ENCODE results near the gene PPP1CC.

PPP1CC gene

DNA sequence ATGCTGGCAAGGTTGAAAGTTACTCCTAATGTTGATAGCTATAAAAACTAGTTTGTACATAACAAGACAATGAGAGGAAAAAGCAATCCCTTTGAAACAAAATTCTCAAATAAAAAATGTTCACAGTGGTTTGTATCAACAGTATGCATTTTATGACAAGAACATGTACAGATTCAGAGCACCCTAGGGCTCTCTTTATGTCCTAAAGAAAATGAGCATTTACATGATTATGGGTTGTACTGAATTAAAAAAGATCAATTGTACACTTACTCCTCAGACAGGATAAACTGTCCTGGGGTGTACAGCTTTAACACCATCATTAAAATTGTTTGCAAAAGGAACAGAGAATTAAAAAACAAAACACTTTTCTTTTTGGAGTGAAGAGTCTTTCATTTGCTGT lies 22.2 kb downstream of the PPP1CC start:
- no peak for DNase-seq

DNA sequence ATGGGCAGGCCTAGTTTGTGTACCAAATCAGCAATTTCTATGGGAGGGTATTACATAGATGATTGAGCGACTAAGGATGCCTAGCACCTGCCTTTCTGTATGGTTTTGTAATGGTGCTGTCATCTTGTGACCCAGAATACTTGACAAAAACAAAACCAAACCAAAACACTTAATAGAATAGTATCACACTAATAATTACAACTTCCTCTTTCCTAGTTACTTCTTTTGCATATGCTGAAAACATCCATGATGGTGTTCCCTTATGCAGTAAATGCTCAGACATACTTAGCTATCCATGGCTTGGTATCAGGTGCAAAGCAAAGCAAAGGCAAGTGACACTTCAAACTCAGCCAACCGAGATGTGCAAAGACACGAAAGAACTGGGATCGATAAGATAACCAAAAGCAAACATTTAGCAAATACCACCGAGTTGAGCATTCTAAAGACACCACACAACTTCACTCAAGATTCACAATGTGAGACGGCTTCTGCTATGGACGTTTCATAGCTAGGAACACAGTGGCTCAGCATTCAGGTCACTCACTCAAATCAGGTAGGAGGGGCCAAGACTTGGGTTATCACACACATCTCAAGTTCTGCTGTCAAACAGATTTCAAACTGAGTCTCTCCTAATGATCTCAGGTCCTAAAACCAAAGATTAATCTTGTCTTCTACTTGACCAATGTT lies 24.3 kb downstream of the PPP1CC start:
- DNase-seq: no peak

GRCh38 chr12:110717037-110717436 lies 25.7 kb downstream of the PPP1CC start:
- no peak for DNase-seq

DNA sequence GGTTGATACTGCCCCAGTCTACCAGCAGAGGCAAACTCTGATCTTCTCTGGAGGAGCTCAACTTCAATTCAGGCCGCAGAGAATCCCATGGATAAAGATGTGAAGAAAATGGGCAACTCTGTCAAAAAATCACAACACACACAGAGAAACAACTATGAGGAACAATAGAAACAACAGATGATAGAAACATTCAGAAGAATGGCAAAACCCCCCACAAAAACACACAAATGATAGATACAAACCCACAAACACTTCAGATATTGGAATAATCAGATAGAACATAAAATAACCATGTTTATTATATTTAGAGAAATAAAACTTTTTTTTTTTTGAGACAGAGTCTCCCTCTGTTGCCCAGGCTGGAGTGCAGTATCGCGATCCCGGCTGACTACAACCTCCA lies 33.8 kb downstream of the PPP1CC start:
- DNase-seq: no peak

GRCh38 chr12:110705309-110705708 lies 37.4 kb downstream of the PPP1CC start:
- no peak for DNase-seq

DNA sequence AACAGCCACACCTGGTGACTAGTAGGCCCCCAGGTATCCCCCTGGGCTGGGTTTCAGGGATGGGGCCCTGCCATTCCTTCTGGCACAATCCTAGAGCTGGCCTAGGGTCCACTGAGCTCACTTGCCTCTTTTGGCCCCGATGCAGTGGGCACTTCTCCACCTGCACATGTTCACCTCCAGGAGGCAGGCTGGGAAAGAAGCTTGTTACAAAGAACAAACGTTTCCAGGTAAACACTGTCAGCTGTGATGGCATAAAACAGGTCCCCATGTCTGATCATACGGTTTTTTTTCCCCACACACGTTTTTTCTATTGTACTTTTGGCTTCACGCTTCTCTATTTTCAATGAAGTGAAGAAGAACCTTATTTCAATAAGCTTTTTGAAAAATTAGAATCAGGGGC lies 37.9 kb downstream of the PPP1CC start:
- no peak for DNase-seq

DNA sequence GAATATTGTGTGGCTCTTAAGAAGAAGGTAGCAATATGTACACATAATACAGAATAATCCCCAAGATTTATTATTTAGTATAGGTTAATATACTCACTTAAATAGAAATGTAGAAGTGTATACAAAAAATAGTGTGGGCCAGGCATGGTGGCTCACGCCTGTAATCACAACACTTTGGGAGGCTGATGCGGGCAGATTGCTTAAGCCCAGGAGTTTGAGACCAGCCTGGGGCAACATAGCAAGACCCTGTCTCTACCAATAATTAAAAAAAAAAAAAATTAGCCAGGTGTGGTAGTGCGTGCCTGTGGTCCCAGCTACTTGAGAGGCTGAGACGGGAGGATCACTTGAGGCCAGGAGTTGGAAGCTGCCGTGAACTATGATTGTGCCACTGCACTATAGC lies 38.5 kb downstream of the PPP1CC start:
- DNase-seq: no peak

DNA sequence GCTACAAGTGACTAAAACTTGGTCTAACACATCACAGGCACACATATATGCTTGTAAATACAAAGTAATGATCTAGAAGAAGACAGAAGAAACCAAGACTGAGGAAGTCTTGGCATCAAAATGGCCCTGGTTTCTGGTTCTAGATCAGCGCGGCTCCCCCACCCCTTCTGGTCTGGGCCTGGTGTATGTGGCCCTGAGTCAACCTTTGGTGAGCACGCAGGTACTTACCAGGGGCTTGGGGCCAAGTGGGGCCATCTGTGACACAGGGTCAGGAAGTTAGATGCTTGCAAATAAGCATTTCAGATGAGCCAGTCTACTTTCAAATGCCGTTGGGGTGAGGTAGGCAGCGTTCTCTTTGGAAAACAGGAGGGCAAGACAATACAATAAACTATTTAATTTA lies 40.6 kb downstream of the PPP1CC start:
- DNase-seq: no peak

DNA sequence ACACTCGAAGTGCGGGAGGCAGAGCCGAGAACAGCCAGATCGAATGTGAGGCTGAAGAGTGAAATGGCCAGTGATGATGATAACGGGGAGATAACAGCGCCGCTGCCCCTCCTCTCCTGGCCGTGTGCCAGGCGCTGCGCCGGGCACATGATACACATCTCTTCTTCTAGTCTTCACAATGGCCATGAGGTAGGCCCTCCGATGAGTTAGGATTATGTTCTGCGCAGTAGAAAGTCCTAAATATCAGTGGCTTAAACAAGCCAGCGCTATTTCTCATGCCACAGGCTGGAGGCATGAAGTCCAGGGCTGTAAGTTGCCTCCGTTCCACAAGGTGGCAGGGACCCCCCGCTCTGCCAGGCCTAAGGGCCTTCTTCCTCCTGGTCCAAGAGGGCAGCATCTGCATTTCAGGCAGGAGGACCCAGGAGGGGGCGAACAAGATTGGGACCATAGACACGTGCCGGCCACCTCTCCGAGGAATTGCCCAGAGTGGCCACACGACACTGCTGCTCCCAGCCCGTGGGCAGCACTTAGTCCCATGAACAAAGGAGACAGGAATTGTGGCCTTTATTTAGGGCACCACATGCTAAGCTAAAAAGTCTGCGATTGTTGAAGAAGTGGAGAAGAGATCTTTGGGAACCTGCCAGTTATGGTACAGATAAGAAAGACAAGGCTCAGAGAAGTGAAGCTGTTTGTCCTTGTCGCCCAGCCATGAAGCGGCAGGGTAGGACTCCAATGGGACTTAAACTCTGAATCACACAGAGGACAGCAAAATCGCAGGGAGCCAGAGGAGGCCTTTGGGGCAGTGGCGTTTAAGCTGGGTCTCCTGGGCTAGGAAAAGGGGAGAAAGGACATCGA lies 42.9 kb downstream of the PPP1CC start:
- DNase-seq: peak; percentile 58

DNA sequence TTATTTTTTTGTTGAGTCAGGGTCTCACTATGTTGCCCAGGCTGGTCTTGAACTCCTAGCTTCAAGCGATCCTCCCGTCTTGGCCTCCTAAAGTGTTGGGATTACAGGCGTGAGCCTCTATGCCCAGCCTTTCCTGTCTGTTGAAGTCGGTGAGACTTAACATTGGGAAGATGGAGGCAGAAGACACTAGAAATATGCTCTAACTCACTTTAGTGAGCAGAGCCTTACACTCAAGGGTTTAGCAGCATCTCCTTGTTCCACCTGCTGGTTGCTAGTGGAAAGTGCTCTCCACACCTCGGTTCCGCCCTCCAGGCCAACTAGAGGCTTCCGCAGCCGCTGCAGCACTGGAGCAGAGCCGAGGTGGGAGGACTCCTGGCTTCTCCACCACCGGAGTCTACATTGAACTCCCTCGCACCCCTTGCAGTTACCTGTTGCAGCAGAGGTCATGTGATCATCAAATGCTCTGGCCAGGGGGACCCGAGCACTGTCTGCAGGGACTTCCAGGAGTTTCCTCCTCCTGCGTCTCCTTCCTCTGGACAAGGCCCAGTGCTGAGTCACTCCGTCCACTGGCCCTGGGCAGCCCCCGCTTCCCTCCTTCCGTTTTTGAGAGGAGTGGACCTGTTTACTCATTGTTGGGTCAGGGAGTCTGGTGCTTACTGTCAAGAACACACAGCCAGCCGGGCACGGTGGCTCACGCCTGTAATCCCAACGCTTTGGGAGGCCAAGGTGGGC lies 44.4 kb downstream of the PPP1CC start:
- DNase-seq: no peak

GRCh38 chr12:110697236-110697635 lies 45.5 kb downstream of the PPP1CC start:
- no peak for DNase-seq

GRCh38 chr12:110696283-110696682 lies 46.4 kb downstream of the PPP1CC start:
- DNase-seq: no peak

GRCh38 chr12:110694330-110694901 lies 48.3 kb downstream of the PPP1CC start:
- no peak for DNase-seq

DNA sequence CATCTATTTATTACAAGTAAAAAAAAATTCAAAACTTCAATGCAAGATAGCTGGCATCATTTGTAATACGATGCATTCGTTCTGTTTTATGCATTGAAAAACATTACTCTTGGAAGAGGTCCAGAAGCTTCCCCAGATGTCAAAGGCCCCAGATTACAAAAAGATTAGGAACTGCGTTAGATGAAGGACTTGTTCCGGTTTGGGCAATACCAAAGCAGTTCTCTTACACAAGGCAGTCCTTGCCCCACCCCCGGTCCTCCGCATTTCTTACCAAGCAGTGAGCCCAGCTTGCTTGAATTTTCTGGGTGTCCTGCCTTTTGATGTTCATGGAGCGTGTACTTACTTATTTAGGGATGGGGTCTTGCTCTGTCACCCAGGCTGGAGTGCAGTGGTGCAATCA lies 49.0 kb downstream of the PPP1CC start:
- no peak for DNase-seq

DNA sequence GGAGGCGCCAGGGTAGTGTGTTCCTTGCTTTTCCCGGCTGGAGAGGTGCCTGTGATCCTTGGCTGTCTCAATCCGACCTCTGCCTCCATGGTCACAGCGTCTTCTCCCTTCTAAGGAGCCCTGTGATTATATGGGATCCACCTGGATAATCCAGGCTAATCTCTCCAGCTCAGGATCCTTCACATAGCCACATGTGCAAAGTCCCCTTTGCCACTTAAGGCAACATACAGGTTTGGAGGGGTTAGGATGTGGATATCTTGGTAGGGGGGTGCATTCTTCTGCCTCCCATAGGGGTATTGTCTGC lies 52.6 kb downstream of the PPP1CC start:
- DNase-seq: no peak

DNA sequence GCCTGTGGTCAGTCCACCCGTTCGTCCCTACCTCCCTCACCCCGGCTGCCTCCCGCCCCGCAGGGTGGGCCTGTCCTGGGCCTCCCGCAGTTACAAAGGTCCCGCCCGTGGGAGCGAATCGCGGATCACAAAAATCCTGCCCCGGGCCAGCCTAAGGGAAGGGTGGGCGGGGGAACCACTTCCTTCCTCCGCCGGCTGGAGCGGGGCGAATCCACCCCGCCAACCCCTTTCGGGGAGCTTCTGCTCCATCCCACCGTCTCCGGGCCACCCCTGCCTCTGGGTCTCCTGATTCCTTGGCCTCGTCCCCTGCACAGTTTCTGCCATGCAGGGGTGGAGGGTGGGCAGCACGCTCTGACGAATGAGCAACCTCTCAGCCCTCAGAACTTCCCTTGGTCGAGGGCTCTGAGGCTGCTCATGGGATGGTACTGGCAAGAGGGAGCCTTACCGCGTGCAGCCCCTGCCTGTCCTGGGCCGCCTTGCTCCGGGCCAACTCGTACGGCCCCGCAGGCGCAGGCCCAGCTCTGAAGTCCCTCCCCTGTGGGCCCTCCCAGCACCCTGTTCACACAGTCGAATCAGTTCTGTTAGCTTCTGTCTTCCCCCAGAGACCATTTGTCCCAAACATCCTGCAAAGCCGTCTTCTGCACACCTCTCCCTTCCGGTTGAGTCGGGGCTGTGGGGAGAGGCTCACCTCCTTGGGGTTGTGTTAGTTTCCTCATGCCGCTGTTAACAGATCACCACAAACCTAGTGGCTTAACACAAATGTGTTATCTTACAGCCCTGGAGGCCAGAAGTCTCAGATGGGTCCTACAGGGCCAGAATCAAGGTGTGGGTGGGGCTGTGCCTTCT lies 53.2 kb downstream of the PPP1CC start:
- DNase-seq: no peak

- DNase-seq: no peak
These were observed 54.0 kb downstream of the PPP1CC start, which contains the start of gene HVCN1 for GRCh38 chr12:110688446-110689280. TSS of gene HVCN1 (minus strand) at chr12:110689115. CDS start at chr12:110683245, 5,870 bp downstream.

DNA sequence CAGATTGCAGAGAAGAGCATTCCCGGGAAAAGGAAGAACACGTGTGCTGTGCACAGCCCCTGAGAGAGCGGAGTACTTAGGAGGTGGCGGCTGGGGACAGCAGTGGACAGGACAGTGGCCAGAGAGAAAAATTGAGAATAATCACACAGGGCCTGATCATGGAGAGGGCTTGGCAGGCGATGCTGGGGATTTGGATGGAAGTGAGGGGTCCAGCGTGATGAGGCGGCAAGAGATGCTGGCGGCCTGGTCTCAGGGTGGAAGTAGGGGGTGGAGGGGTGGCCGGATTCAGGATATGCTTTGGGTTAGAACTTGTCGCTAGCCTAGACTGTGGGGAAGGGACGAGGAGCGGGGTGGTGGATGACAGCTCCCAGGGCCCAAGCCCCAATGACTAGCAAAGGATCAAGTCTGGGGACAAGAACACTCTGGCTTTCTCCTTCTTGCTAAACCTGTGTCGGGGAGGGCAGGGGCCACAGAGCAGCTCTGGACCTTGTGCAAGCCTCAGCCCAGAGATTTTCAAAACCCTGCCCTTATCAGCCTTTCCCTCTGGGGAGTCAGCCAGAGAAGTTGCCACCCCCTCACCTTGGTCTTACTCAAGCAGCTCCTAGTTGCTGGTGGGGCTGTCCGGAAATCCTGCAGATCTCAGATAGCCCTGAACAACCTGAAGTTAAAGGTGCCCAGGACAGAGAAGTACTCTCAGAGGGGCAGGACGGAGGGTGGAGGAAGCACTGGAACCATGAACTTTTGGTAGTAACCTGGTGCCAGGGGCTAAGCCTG lies 55.1 kb downstream of the PPP1CC start:
- DNase-seq: no peak

GRCh38 chr12:110686294-110686903 lies 56.3 kb downstream of the PPP1CC start:
- no peak for DNase-seq

- DNase-seq: no peak
These were observed 58.3 kb downstream of the PPP1CC start for GRCh38 chr12:110684312-110684836.
